ENCODE results near the gene SYVN1. TPM values are rescaled to one million over a fixed set of nuclear protein-coding genes. Genes with fewer than 3 reads are reported as not detected.

The SYVN1 gene
- total and polyA plus RNA-seq, 10 of the 15 experiments (the other 5 are each of a cell fraction or from before 2014, with no cell fraction given), result 0.79 to 63.6 (median 20.1) TPM

- peak overlapping the region; percentile 84 for H3K27ac ChIP-seq (ENCODE audit: control insufficient read depth, insufficient read depth)
- peak overlapping the region; percentile 87 for H3K9ac ChIP-seq (ENCODE audit: control insufficient read depth, insufficient read depth, low read length)
- in situ Hi-C loops (cut with MboI), result no loop called here
- peak overlapping the region; percentile 86 for H3K4me3 ChIP-seq
- DNase-seq (ENCODE audit: low read depth, low spot score), result no peak
- ChIA-PET RAD21 (ENCODE audit: unreplicated experiment) (interaction anchor here (1.0 kb wide), 1 partner anchor 9 kb away, joined by 3 read pairs; no protein-coding TSS in a partner anchor), SMC1A (ENCODE audit: uncharacterized antibody, unreplicated experiment) (interaction anchor here (0.8 kb wide), 2 partner anchors 10 to 32 kb away, joined by 3 read pairs; partner anchors contain the start of gene ZNHIT2), CTCF (interaction anchor here (0.8 to 1.5 kb wide), 6 partner anchors 14 to 245 kb away, joined by 3 to 5 read pairs (median 3); partner anchors contain the start of genes FAU, MRPL49 and TM7SF2), POLR2A (no interaction called here)
- H3K9me3 ChIP-seq (replicated peaks; ENCODE audit: control insufficient read depth, insufficient read depth, low read length), result no peaks in the 10 kb centered on the region
- H3K36me3 ChIP-seq (ENCODE audit: control insufficient read depth in 2 of 2, insufficient read depth in 2 of 2, low read length in 1 of 2), result peaks cover 7 to 15% of the 10 kb centered on the region in 2 experiments
- intact Hi-C loops (cut with micrococcal nuclease; ENCODE audit: unreplicated experiment), result loop anchor here (2.0 kb wide), 1 partner anchor 72 kb away; no protein-coding TSS in a partner anchor
- TF ChIP-seq POLR2AphosphoS5 (IDR thresholded peaks at IDR 0.05; ENCODE audit: low read length), result 0 out of 2 replicates have a peak, but pooled peaks have one; percentile 15
- TF ChIP-seq YBX1 (IDR thresholded peaks at IDR 0.05), result no peak
- TF ChIP-seq SIX5 (IDR thresholded peaks at IDR 0.05; ENCODE audit: low read depth, low read length, severe bottlenecking), result no peak
- TF ChIP-seq MLLT1 (IDR thresholded peaks at IDR 0.05), result no peak
- peak; percentile 50; the same call in 1 of the 2 replicates for TF ChIP-seq POLR2A (IDR thresholded peaks at IDR 0.05; ENCODE audit: low read depth, low read length)
- 0 out of 2 replicates have a peak, but pooled peaks have one; percentile 30 for TF ChIP-seq NFYB (IDR thresholded peaks at IDR 0.05; ENCODE audit: insufficient read depth, low read depth, low read length)
- no peak for TF ChIP-seq SREBF1 (IDR thresholded peaks at IDR 0.05; ENCODE audit: low read length)
- no peak for TF ChIP-seq NR2C2 (IDR thresholded peaks at IDR 0.05; ENCODE audit: borderline replicate concordance, control insufficient read depth, insufficient read length, low read depth)
- no peak for TF ChIP-seq DPF2 (IDR thresholded peaks at IDR 0.05)
- no peak for TF ChIP-seq PAX8 (IDR thresholded peaks at IDR 0.05)
- TF ChIP-seq FOXM1 (IDR thresholded peaks at IDR 0.05; ENCODE audit: low read depth, low read length), result no peak
- no peak for TF ChIP-seq SUZ12 (IDR thresholded peaks at IDR 0.05; ENCODE audit: unreplicated experiment)
- TF ChIP-seq LARP7 (IDR thresholded peaks at IDR 0.05), result 0 out of 2 replicates have a peak, but pooled peaks have one; percentile 17
- H3K4me2 ChIP-seq (ENCODE audit: control insufficient read depth, insufficient read depth), result peak overlapping the region; percentile 68
- 47% methylated on average over 23 of the region's 23 CpGs for WGBS (ENCODE audit: insufficient coverage, insufficient replicate concordance, low lambda C conversion rate, missing lambda C conversion rate)
- no peaks in the 10 kb centered on the region for H4K20me1 ChIP-seq (ENCODE audit: control insufficient read depth, insufficient read depth)
- peak; percentile 27 for ATAC-seq
- FAIRE-seq, result no peak
- H3K79me2 ChIP-seq (ENCODE audit: control insufficient read depth, insufficient read depth, low read length), result peaks cover 44% of the 10 kb centered on the region
- H2AFZ ChIP-seq (ENCODE audit: control insufficient read depth, low read depth, low read length), result peak overlapping the region; percentile 82; the same call in 1 of the 2 replicates
- TSS peak; percentile 79 for BruUV-seq (replicated peaks)
- peaks cover 18% of the 10 kb centered on the region for H3K4me1 ChIP-seq (ENCODE audit: control insufficient read depth, insufficient read depth, low read length)
- H3K27me3 ChIP-seq (replicated peaks in 1 of 2; ENCODE audit: control insufficient read depth in 2 of 2, insufficient read depth in 2 of 2, low read length in 1 of 2), result no peaks in the 10 kb centered on the region
Measured at GRCh38 chr11:65084598-65085375, 49.5 kb downstream of the SYVN1 start.
